ENCODE results near the gene NFKBIA.
"Not testable (repeated sequence)": the region's sequence is repeated elsewhere in the genome, so short reads cannot be mapped to it uniquely, and the experiment has no call there.

The NFKBIA gene, protein sequence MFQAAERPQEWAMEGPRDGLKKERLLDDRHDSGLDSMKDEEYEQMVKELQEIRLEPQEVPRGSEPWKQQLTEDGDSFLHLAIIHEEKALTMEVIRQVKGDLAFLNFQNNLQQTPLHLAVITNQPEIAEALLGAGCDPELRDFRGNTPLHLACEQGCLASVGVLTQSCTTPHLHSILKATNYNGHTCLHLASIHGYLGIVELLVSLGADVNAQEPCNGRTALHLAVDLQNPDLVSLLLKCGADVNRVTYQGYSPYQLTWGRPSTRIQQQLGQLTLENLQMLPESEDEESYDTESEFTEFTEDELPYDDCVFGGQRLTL

DNA sequence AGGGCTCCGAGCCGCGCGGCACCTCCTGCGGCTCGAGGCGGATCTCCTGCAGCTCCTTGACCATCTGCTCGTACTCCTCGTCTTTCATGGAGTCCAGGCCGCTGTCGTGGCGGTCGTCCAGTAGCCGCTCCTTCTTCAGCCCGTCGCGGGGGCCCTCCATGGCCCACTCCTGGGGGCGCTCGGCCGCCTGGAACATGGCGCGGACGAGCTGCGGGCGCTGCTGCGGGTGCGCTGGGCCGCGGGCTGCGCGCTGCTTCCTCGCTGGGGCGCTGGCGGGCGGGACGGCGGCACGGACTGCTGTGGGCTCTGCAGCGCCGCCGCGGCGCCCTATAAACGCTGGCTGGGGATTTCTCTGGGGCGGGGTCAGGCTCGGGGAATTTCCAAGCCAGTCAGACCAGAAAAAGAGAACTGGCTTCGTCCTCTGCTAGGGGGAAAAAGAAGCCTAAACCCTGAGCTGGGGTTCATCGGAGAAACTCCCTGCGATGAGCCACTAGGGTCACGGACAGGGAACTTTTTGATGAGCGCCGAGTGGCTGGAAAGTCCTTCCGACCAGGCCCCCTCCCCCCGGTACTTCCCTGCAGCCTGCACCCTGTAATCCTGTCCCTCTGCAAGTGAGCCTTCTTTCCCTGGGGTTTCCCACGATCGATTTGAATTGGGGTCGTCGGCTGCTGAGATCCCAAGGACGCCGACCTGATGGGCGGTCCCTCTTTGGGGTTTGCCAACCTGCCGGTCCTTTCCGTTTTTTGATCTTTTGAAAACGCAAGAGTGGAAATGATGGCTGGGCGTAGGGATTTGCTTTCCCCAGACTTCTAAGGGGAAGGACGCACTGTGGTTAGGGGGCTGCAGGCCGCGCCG, at the start of gene NFKBIA:
Gene NFKBIA (minus strand): TSS at position 301 of the 855 bp plus-strand sequence. CDS start 105 bp downstream, at position 196.
- DNase-seq (ENCODE audit: low read depth), result no peak

DNA sequence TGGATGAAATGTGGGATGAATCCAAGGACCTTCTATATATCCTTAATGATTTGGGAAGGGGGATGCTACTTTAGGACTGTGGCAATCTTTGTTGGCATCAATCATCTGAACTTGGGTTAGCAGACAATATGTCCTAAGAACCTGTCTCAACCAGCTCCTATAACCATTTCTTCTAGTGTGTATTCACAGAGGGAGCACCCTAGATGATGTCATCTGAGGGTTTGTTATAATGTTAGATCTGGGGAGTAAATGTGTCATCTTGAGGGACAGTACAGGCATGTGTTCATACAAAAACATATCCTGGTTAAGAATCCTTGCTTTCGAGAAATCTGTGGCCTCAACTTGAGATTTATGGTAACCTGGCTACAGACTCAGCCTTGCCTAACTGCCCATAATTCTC, 41.9 kb upstream of the NFKBIA start:
- DNase-seq (ENCODE audit: low read depth), result no peak

DNA sequence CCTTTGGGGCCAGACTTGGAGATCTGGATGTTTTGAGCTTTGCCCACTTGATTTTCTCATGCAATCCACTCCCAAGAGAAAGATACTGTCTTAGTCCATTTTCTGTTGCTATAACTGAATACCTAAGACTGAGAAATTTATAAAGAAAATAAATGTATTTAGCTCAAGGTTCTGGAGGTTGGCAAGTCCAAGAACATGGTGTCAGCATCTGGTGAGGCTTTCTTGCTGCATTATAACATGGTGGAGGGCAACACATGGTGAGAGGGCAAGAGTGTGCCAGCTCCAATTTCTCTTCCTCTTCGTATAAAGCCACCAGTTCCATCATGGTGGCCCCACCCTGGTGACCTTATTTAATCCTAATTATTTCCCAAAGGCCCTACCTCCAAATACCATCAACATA, 39.6 kb upstream of the NFKBIA start:
- no peak for DNase-seq (ENCODE audit: low read depth)

DNA sequence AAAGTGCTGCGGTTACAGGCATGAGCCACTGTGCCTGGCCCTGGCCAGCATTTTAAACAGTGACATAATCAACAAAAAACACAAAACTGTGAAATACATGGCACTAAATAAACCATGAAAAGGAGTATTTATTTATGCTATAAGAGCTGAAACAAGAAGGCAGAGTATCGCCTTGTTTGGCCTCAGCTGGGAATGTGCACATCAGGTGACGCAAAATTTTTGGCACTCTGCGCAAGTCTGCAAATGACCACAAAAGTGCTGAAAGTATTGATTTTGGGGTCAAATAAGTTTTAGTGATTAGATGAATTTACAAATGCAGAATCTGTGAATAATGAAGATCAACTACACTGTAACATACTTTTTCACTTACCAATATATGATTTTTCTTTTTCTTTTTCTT, 36.6 kb upstream of the NFKBIA start:
- no peak for DNase-seq (ENCODE audit: low read depth)

DNA sequence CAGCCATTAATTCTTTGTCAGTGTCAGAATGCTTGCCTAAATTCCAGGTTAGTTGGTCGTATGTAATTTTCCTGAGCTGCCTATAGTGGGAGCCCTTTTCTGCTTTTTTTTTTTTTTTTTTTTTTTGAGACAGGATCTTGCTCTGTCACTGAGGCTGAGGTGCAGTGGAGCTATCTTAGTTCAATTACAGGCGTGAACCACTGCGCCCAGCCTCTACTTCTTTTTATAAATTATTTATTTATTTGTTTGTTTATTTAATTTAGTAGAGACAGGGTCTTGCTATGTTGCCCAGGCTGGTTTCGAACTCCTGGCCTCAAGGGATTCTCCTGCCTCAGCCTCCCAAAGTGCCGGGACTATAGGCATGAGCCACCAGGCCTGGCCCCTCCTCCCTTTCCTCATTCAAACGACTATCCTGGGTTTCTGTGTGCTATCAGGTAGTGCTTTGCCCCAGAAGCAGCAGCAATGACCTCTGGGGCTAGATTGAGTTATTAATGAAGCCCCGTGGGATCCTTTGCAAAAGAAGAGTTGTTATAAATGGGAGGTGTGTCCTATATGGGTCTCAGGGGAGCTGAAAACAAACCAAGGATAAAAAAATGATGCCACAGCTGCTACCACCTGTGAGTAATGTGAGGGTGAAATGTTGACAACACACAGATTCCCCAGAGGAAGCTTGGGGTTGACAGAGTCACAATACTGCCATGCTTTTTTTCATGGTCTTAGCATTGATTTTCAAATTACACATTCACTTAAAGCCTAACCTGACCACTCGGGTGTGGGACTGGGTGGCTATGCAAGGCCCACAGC, 34.6 kb upstream of the NFKBIA start:
- DNase-seq (ENCODE audit: low read depth), result no peak

DNA sequence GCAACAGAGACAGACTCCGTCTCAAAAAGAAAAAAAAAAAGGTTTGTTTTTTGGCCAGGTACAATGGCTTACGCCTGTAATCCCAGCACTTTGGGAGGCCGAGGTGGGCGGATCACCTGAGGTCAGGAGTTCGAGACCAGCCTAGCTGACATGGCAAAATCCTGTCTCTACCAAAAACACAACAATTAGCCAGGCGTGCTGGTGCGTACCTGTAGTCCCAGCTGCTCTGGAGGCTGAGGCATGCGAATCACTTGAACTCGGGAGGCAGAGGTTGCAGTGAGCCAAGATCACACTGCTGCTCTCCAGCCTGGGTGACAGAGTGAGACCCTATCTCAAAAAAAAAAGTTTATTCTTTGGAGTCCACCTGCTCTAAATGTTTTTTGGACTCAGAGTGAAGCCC, 33.9 kb upstream of the NFKBIA start:
- not testable (repeated sequence) for DNase-seq (ENCODE audit: low read depth)

DNA sequence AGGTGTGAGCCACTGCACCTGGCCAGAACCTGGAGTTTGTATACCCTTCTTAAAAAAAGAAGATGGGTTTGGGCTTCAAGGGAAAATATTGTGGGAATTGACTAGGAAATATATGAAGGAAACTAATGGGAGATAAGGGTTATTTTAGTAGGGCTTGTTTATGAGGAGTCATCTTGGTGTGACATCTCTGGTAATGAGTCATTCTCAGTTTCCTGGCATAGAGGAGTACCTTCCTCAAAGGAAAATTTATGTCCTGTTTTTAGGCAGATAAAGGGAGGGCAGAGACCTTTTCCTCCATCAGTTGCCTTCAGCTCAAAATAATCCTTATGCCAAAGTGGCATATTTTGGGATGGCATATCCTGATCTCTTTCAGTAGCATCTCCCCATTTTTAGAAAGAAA, 30.6 kb upstream of the NFKBIA start:
- DNase-seq (ENCODE audit: low read depth), result no peak

DNA sequence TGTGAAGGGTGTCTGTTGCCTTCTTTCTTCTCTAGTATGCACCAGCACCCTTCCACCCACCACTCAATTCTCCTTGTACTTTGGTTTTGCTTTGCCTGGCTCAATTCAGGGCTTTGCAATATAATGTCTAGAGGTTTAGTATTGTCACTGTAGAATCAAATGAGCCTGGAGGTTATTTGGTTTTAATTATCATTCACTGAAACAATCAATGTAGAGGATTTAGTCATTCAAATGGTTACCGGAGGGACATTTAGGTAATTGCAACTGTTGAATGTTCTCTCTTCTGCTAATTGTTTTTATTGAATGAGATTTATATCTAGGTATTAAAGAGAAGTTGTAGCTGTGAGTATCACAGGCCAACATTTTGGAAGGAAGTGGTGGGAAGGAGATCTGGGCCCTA, 29.3 kb upstream of the NFKBIA start:
- no peak for DNase-seq (ENCODE audit: low read depth)

DNA sequence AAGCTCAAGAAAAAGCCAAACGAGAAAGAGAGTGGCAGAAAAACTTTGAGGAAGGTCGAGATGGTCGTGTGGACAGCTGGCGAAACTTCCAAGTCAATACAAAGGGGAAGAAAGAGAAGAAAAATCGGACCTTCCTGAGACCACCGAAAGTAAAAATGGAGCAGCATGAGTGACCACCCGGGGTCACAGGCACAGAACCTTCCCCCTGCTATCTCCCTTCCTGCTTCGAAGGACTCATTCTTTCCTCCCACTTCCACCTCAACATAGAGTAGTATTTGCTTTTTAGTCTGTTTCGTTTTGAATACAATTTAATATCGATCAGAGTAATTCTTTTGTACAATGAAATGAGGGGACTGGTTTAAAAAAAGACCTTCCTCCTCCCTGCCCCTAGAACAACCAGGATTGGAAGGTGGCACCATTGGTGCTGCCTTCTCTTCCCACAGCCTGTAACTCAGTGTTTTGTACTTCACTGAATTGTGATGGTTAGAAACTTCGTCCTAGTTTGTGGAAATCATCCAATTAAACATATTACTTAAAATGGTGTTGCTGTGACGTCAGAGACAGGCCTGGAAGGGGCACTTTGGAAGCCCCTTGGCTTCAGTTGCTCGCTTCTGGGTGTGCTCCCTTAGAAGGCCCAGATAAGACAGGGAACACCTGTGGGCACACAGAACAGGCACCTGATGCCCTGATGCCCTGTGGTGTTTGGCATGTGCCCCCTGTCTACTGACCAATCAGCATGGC, 26.1 kb upstream of the NFKBIA start:
- no peak for DNase-seq (ENCODE audit: low read depth)

DNA sequence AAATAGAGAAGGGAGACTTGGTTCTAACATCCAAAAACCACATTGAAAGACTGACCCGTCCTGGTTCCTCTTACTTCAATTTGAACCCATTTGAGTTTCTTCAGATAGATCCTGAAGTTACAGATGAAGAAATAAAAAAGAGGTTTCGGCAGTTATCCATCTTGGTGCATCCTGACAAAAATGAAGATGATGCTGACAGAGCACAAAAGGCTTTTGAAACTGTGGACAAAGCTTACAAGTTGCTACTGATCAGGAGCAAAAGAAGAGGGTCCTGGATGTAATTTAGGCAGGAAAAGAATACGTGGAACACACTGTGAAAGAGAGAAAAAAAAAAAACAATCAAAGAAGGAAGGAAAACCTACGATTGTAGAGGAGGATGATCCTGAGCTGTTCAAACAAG, 25.4 kb upstream of the NFKBIA start:
- DNase-seq (ENCODE audit: low read depth), result no peak

DNA sequence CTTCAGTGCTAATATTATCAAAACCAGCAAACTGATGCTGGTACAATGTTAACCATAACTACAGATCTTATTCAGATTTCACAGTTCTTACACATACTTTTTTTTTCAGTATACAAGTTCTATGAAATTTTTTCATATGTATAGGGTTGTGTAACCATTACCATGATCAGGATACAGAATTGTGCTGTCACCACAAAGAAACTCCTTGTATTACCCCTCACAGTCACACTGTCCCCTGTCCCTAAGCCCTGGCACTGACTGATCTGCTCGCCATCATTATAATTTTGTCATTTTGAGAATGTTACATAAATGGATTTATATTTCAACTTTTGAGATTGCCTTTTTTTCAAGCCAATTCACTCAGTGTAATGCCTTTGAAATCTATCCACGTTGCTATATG, 21.3 kb upstream of the NFKBIA start:
- no peak for DNase-seq (ENCODE audit: low read depth)

DNA sequence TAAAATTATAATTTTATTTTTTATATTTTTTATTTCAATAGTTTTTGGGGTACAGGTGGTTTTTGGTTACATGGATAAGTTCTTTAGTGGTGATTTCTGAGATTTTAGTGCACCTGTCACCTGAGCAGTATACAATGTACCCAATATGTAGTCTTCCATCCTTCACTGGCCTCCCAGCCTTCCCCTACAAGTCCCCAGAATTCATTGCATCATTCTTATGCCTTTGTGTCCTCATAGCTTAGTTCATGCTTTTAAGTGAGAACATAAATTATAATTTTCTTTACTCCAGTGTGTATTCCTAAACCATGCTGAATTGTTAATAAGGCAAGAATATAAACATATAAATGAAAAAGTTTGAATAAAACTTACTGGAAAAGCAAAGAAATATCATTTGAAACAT, 19.1 kb upstream of the NFKBIA start:
- DNase-seq (ENCODE audit: low read depth), result no peak

DNA sequence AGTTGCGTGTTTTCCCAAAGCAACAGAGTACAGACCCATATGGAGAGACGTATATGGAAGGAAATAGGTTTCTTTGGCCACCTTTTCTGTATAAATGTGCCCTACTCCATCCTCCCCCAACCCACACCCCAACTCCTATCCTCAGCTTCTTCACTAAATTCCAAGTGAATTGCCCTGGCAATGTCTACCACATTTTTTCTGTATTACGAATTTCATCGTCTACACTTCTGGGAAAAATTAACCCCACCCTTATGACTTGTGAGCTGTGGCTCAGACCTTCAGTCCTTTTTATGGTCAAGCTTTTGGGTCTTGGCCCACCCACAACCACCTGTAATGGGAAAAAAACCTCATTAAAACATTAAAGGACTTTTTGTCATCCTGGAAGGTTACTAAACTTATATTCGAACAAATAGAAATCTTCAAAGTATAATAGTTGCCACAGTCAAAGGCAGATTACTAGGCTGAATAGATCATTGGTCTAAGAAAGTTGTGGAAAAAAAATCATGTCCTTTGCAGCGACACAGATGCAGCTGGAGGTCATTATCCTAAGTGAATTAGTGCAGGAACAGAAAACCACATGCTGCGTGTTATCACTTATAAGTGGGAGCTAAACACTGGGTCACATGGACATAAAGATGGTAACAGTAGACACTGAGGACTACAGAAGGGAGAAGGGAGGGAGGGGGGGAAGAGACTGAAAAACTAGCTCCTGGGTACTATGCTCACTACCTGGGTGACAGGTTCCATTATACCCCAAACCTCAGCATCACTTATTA, 15.7 kb upstream of the NFKBIA start:
- no peak for DNase-seq (ENCODE audit: low read depth)

DNA sequence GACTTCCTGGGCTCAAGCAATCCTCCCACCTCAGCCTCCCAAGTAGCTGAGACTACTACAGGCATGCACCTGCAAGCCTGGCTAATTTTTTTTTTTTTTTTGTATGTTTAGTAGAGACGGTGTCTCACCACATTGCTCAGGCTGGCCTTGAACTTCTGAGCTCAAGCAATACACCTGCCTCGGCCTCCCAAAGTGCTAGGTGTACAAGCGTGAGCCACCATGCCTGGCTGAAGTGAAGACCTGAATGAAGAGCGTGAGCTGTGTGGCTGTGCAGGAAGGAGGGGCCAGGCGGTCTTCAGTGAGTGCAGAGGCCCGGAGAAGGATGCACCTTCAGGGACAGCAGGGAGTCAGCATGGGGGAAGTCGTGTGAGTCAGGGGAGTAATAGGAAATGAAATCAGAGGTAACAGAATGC, 14.9 kb upstream of the NFKBIA start:
- DNase-seq (ENCODE audit: low read depth), result no peak

DNA sequence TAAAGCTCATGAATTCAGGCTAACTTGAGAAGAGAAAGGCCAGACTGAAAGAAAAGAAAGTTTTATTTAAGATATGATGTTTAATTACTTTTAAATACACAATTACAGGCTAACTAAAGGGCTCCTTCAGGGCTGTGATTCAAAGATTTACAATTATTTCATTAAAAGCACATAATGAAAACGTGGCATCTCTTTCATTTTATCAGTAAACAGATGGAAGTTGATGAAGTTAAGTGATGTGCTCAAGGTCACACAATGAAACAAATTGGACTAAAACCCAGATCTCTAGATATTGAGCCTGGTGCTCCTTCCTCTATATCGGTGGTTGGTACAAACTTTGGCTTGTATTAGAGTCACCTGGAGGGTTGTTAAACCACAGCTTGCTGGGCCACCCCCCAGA, 13.5 kb upstream of the NFKBIA start:
- DNase-seq (ENCODE audit: low read depth), result no peak

DNA sequence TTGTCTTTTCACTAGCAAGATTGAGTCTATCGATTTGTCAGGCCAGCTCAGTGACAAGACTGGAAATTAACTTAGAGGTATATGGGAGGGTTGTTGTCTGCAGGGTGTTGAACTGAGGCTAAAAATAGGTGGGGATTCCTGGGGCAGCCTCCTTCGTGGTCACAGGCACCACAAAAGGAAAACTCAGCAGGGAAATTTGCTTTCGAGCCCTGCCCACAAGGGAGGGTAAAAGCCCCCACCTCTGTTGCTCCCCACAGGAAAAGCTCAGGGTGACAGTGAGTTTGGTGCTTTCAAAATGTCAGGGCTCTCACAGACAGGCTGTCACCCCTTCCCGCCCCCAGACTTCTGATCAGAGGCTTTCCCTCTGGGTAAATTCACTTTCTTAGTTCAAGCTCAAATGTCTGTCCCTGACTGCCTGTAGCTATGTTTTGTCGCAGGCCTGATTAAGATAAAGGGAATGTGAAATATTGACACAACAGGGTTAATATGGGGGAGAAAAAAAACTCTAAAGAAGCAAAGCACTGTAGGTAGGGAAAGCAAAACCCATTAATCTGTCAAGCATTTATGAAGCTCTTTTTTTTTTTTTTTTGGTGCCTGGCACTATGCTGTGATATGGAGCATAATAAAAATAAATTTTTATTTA, 11.7 kb upstream of the NFKBIA start:
- DNase-seq (ENCODE audit: low read depth), result no peak

DNA sequence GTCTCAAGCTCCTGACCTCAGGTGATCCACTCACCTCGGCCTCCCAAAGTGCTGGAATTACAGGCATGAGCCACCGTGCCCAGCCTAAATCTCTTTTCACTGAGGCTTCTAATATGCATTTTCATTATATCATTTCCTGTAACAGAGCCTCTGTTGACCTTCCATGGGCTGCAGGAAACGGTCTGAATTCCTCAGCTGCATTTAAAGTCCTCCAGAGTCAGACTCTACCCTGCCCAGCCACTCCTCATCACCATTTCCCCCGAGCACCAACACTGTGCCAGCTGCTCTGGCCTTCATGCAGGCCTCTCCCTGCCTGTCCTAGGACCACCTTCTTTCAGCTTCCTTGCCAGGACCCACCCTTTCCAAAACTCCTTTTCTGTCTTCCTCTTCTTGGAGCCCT, 9.8 kb upstream of the NFKBIA start:
- DNase-seq (ENCODE audit: low read depth), result no peak

DNA sequence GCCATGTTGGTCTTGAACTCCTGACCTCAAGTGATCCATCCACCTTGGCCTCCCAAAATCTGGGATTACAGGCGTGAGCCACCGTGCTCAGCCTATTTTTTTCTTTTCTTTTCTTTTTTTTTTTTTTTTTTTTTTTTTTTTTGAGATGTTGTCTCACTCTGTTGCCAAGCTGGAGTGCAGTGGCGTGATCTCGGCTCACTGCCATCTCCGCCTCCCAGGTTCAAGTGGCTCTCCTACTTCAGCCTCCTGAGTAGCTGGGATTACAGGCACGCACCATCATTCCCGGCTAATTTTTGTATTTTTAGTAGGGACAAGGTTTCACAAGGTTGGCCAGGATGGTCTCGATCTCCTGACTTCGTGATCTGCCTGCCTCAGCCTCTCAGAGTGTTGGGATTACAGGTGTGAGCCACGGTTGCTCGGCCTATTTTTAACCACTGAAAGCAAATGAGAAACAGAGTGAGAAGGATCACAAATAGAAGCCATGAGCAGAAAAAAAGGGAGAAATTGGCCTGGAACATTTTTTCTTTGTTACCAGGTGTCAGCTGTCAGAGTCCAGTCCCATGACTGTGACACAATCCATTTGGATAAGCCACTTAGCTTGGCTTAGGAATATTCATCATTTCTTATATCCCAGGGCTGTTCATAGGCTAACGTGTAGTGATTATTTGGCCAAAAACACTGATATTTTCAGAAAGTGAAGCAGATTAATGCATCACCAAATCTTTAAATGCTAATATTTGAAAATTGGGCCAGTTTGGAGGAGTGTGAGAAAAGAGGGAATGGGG, 7.9 kb upstream of the NFKBIA start:
- DNase-seq (ENCODE audit: low read depth), result no peak

DNA sequence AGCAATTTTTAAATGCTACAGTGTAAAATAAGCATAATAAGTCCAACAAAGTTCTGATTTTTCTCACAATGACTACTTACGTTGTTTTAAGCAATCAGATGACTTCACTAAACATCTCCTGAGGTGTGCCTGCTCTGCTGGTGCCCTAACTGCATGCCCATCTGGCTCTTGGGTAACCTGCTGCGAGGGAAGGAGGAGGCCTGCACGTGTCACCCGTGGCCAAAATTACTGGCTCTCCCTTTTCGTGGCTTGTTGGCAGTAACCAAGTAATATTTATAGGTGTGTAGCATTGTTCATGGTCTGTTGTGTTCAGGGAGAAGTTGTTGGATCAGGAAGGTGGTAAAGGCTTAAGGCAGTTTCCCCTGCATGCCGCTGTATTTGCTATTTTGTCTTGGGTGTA, 6.3 kb upstream of the NFKBIA start:
- no peak for DNase-seq (ENCODE audit: low read depth)

DNA sequence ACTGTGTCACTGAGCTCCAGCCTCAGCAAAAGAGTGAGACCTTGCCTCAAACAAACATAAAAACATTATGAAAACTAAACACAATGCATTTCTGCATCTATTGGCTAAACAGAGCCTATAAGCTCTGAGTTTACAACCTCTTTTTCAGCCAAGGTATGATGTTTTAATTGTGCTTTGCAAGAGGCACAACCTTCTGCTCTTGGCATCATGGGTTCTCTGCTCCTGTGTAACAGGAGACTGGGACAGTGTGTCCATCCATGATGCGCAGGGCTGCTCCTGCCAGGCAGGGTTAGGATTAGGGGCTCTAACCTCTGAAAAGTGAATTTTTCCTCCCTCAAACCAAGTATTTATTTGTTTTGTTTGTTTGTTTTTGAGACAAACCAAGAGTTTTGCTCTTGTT, 5.0 kb upstream of the NFKBIA start:
- DNase-seq (ENCODE audit: low read depth), result no peak
